OCI-LY7 (cell line): ENCODE results near the gene PLTP. TPM values are rescaled to one million over a fixed set of nuclear protein-coding genes. Genes with fewer than 3 reads are reported as not detected.

Source experiments
- BruUV-seq: library from RNA; stranded (reverse); fragments of 400-500 nt; replicated peaks from 2 replicates; lab custom pipeline; 2021; lab: Mats Ljungman, UMichigan
- CTCF ChIA-PET: fragments of 300-600 bp; sonication (Branson Sonifier 250); formaldehyde crosslinking; loops from one replicate; lab custom pipeline; 2022; ENCODE audit warnings: antibody characterized with exemption; ENCODE audit not compliant: unreplicated experiment; lab: Charles Lee
- POLR2A ChIA-PET: fragments of 300-600 bp; sonication (Branson Sonifier 250); formaldehyde crosslinking; loops from one replicate; lab custom pipeline; 2022; ENCODE audit warnings: antibody characterized with exemption; lab: Charles Lee
- DNase-seq: peaks from one replicate; pipeline ENCODE4 v3.0.0-alpha.2; 2015; ENCODE audit warnings: low spot score
- H2AFZ ChIP-seq: fragments of 200-600 bp; sonication (generic), shearing (Covaris generic); 2 replicates; pipeline ENCODE4 v1.6.1; 2014; ENCODE audit warnings: mild to moderate bottlenecking, antibody characterized with exemption, low read length, moderate library complexity
- H3K27ac ChIP-seq: fragments of 200-600 bp; sonication (generic); 2 replicates; pipeline ENCODE4 v1.5.1; 2014; ENCODE audit warnings: mixed run types, low read depth, mild to moderate bottlenecking, moderate library complexity, low read length, inconsistent platforms; ENCODE audit not compliant: poor library complexity, severe bottlenecking
- H3K36me3 ChIP-seq: fragments of 200-600 bp; sonication (generic); 2 replicates; pipeline ENCODE4 v1.6.1; 2014; ENCODE audit warnings: mild to moderate bottlenecking, antibody characterized with exemption, low read length, moderate library complexity, mixed read lengths; ENCODE audit not compliant: insufficient read depth
- H3K4me1 ChIP-seq: fragments of 200-600 bp; sonication (generic); 2 replicates; pipeline ENCODE4 v1.5.1; 2014; ENCODE audit warnings: mild to moderate bottlenecking, low read length; ENCODE audit not compliant: insufficient read depth, poor library complexity, severe bottlenecking
- H3K4me2 ChIP-seq: fragments of 200-600 bp; sonication (generic); 2 replicates; pipeline ENCODE4 v1.6.1; 2014; ENCODE audit warnings: mild to moderate bottlenecking, low read length
- H3K4me3 ChIP-seq: fragments of 200-600 bp; sonication (generic); 2 replicates; pipeline ENCODE4 v1.5.1; 2014; ENCODE audit warnings: mild to moderate bottlenecking, low read depth, low read length; ENCODE audit not compliant: poor library complexity, severe bottlenecking
- H3K79me2 ChIP-seq: fragments of 200-600 bp; sonication (generic); 2 replicates; pipeline ENCODE4 v1.6.1; 2016; ENCODE audit warnings: low read depth, mild to moderate bottlenecking, low read length, moderate library complexity, mixed read lengths; ENCODE audit not compliant: insufficient read depth
- H3K9me2 ChIP-seq: fragments of 200-600 bp; sonication (generic); 2 replicates; pipeline ENCODE4 v1.6.1; 2016; ENCODE audit warnings: mild to moderate bottlenecking, low read length, mixed read lengths; ENCODE audit not compliant: insufficient read depth
- H3K9me3 ChIP-seq: fragments of 200-600 bp; sonication (generic); 2 replicates; pipeline ENCODE4 v1.6.1; 2014; ENCODE audit warnings: mild to moderate bottlenecking, mixed run types, low read length, mixed read lengths
- H4K20me1 ChIP-seq: fragments of 200-600 bp; sonication (generic); 2 replicates; pipeline ENCODE4 v1.6.1; 2014; ENCODE audit warnings: mild to moderate bottlenecking, antibody characterized with exemption, low read length, moderate library complexity, mixed read lengths; ENCODE audit not compliant: insufficient read depth
- EZH2phosphoT487 ChIP-seq: fragments of 200-600 bp; sonication (generic); IDR thresholded peaks from 2 replicates; pipeline ENCODE4 v1.6.1; 2018; ENCODE audit warnings: low read depth, borderline replicate concordance, mild to moderate bottlenecking, mixed run types, antibody characterized with exemption, low read length, moderate library complexity, mixed read lengths
- intact Hi-C: fragments of 100-400 bp; cut with micrococcal nuclease; formaldehyde crosslinking; loops from one replicate; pipeline ENCODE4 v1.10.0; 2022; ENCODE audit not compliant: unreplicated experiment
- total RNA-seq, 2 experiments: library from RNA; depleted of rRNA in 1 of 2; stranded (reverse); fragments of >200 nt in 1 of 2; shearing (Covaris generic) in 1 of 2; gene quantifications; 2 replicates each; pipeline ENCODE4 v1.2.3, GENCODE V29; 2014 to 2022
- TF ChIP-seq, protein P1 (sequence below): fragments of 200-600 bp; sonication (generic); conservative IDR thresholded peaks from 2 replicates; pipeline ENCODE4 v1.5.1; 2014; ENCODE audit warnings: mild to moderate bottlenecking, antibody characterized with exemption, low read length, moderate library complexity, mixed read lengths

Gene PLTP
- total RNA-seq, 2 experiments from 2014 or later = 12.7 to 17.1 TPM

DNA sequence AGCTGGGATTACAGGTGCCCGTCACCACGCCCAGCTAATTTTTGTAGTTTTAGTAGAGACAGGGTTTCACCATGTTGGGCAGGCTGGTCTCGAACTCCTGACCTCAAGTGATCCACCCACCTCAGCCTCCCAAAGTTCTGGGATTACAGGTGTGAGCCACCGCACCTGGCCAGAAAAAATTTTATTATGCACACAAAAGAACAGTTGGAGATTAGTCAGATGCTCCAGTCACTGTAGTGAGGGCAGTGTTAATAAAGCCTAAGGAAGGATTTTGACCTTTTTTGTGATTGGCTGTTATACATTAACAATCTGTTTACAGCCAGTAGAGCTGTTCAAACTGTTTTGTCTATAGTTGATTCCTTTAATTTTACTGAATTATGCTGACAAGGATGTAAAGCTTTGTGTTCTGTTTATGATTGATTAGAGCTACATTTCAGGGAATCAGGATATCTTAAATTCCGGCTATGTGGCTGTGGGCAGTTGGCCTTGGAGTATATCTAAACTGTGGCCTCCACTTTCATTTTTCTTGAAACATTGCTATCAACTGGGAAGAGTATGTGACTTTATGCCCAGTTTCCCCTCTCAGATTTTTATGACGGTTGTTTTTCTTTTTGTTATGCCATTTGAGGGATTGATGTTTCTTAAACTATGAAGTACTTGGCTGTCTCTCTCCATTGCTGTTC, 44.7 kb downstream of the PLTP start:
- TF ChIP-seq, protein P1, sequence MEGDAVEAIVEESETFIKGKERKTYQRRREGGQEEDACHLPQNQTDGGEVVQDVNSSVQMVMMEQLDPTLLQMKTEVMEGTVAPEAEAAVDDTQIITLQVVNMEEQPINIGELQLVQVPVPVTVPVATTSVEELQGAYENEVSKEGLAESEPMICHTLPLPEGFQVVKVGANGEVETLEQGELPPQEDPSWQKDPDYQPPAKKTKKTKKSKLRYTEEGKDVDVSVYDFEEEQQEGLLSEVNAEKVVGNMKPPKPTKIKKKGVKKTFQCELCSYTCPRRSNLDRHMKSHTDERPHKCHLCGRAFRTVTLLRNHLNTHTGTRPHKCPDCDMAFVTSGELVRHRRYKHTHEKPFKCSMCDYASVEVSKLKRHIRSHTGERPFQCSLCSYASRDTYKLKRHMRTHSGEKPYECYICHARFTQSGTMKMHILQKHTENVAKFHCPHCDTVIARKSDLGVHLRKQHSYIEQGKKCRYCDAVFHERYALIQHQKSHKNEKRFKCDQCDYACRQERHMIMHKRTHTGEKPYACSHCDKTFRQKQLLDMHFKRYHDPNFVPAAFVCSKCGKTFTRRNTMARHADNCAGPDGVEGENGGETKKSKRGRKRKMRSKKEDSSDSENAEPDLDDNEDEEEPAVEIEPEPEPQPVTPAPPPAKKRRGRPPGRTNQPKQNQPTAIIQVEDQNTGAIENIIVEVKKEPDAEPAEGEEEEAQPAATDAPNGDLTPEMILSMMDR = no peak
- no peak for TF ChIP-seq EZH2phosphoT487
- intact Hi-C loops = no loop called here
- no peaks in the 10 kb centered on the region for H3K4me1 ChIP-seq
- no peaks in the 10 kb centered on the region for H3K9me2 ChIP-seq
- H3K4me2 ChIP-seq = no peak overlapping the region
- POLR2A ChIA-PET = interaction anchor here (1.0 kb wide), 1 partner anchor 14 kb away, joined by 4 read pairs; the partner anchor contains the start of gene ZSWIM1
- no peak overlapping the region for H3K27ac ChIP-seq
- CTCF ChIA-PET = no interaction called here
- no TSS peak for BruUV-seq
- DNase-seq = no peak
- H3K9me3 ChIP-seq = no peaks in the 10 kb centered on the region
- H3K4me3 ChIP-seq = no peak overlapping the region
- H2AFZ ChIP-seq = no peak overlapping the region
- no peaks in the 10 kb centered on the region for H3K36me3 ChIP-seq
- no peaks in the 10 kb centered on the region for H4K20me1 ChIP-seq
- no peaks in the 10 kb centered on the region for H3K79me2 ChIP-seq

DNA sequence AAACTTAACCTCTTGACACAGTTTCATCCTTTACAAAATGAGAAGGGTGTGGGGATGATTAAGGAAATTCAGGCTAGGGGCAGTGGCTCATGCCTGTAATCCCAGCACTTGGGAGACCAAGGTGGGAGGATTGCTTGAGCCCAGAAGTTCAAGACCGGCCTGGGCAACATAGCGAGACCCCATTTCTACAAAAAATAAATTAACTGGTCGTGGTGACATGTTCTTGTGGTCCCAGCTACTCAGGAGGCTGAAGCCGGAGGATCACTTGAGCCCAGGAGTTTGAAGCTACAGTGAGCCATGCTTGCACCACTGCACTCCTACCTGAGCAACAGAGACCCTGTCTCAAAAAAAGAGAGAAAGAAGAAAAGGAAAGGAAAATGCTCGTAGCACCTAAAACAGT, 45.5 kb downstream of the PLTP start:
- POLR2A ChIA-PET = no interaction called here
- H2AFZ ChIP-seq = no peak overlapping the region
- no TSS peak for BruUV-seq
- DNase-seq = no peak
- H3K9me2 ChIP-seq = no peaks in the 10 kb centered on the region
- H3K27ac ChIP-seq = no peak overlapping the region
- no peaks in the 10 kb centered on the region for H3K9me3 ChIP-seq
- H4K20me1 ChIP-seq = no peaks in the 10 kb centered on the region
- intact Hi-C loops = no loop called here
- no peaks in the 10 kb centered on the region for H3K36me3 ChIP-seq
- H3K4me3 ChIP-seq = no peak overlapping the region
- no peaks in the 10 kb centered on the region for H3K4me1 ChIP-seq
- no peaks in the 10 kb centered on the region for H3K79me2 ChIP-seq
- TF ChIP-seq, protein P1 = no peak
- TF ChIP-seq EZH2phosphoT487 = no peak
- no peak overlapping the region for H3K4me2 ChIP-seq
- CTCF ChIA-PET = no interaction called here
